ENCODE results near the gene IGF2BP3.

DNA sequence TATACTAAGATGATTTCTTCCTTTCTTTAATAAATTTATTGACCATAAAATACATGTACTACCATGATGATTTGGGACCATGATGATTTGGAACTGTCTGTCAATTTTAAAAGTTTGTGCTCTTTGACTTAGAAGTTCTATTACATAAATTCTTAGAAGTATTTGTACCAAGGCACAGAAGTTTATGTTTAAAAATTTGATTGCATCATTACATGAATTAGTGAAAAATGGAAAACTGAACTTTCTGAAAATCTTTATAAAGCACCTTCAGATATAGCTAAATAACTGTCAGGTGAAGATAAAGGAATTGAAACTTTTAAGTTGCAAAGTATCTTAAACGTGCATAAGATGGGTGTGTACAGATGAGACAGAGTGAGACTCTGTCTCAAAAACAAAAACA, 139.2 kb downstream of the IGF2BP3 start:
- TF ChIP-seq, protein P1, sequence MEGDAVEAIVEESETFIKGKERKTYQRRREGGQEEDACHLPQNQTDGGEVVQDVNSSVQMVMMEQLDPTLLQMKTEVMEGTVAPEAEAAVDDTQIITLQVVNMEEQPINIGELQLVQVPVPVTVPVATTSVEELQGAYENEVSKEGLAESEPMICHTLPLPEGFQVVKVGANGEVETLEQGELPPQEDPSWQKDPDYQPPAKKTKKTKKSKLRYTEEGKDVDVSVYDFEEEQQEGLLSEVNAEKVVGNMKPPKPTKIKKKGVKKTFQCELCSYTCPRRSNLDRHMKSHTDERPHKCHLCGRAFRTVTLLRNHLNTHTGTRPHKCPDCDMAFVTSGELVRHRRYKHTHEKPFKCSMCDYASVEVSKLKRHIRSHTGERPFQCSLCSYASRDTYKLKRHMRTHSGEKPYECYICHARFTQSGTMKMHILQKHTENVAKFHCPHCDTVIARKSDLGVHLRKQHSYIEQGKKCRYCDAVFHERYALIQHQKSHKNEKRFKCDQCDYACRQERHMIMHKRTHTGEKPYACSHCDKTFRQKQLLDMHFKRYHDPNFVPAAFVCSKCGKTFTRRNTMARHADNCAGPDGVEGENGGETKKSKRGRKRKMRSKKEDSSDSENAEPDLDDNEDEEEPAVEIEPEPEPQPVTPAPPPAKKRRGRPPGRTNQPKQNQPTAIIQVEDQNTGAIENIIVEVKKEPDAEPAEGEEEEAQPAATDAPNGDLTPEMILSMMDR (IDR thresholded peaks at IDR 0.05), result no peak
- TF ChIP-seq POLR2AphosphoS5 (IDR thresholded peaks at IDR 0.05; ENCODE audit: low read depth, low read length), result no peak

Measured in Panc1 (cell line).